ENCODE results near the gene ABCC3. TPM values are rescaled to one million over a fixed set of nuclear protein-coding genes. Genes with fewer than 3 reads are reported as not detected.

ABCC3 gene
- total RNA-seq, 3 donors from 2014 or later = 6.1 to 122 (median 81.0) TPM

GRCh38 chr17:50632637-50633036 is 2.0 kb upstream of the ABCC3 start:
- DNase-seq (ENCODE audit: low spot score in 2 of 2) = no peak
- Histone ChIP-seq H3K9me3 (no peaks in the 10 kb centered on the region), H3K36me3 (no peaks in the 10 kb centered on the region), H3K4me3 (no peak overlapping the region), H3K4me1 (peaks cover 0 to 7% of the 10 kb centered on the region in 2 donors), H3K27me3 (no peaks in the 10 kb centered on the region), H3K27ac (no peak overlapping the region)
- intact Hi-C loops (cut with DNase I; ENCODE audit: low total_unique reads) = loop anchor here (10.0 kb wide), 1 partner anchor 52 kb away; no protein-coding TSS in a partner anchor
- no peak for TF ChIP-seq POLR2AphosphoS5 (IDR thresholded peaks at IDR 0.05)
- TF ChIP-seq POLR2A (IDR thresholded peaks at IDR 0.05) = no peak
- TF ChIP-seq CTCF (IDR thresholded peaks at IDR 0.05) = no peak

DNA sequence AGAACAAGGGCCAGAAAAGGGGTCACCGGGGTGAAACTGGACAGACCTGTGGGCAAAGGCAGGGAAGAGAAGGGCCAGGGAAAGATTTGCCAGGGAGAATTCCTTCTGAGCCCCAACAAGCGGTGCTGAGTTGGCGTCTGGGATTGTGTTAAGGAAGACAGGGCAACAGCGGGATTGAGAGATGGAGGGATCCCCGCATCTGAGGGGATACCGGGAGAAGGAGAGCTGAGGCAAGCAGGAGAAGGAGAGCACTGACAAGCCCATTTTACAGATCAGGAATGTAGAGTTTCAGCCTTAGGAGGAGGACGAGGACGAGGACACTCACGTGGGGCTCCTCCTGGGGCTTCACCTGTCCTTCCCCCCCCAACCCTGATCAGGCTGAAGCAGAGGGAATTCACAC is 998 bp upstream of the ABCC3 start:
- intact Hi-C loops (cut with DNase I; ENCODE audit: low total_unique reads) = loop anchor here (1.0 to 10.0 kb wide), 3 partner anchors 24 to 73 kb away; partner anchors contain the start of gene ANKRD40
- no peaks in the 10 kb centered on the region for H3K9me3 ChIP-seq
- peaks cover 7 to 8% of the 10 kb centered on the region in 2 donors for H3K4me1 ChIP-seq
- H3K27me3 ChIP-seq = no peaks in the 10 kb centered on the region
- H3K4me3 ChIP-seq = no peak overlapping the region
- no peak for TF ChIP-seq POLR2A (IDR thresholded peaks at IDR 0.05)
- H3K27ac ChIP-seq = no peak overlapping the region
- DNase-seq (ENCODE audit: low spot score in 2 of 2) = no peak
- no peaks in the 10 kb centered on the region for H3K36me3 ChIP-seq

DNA sequence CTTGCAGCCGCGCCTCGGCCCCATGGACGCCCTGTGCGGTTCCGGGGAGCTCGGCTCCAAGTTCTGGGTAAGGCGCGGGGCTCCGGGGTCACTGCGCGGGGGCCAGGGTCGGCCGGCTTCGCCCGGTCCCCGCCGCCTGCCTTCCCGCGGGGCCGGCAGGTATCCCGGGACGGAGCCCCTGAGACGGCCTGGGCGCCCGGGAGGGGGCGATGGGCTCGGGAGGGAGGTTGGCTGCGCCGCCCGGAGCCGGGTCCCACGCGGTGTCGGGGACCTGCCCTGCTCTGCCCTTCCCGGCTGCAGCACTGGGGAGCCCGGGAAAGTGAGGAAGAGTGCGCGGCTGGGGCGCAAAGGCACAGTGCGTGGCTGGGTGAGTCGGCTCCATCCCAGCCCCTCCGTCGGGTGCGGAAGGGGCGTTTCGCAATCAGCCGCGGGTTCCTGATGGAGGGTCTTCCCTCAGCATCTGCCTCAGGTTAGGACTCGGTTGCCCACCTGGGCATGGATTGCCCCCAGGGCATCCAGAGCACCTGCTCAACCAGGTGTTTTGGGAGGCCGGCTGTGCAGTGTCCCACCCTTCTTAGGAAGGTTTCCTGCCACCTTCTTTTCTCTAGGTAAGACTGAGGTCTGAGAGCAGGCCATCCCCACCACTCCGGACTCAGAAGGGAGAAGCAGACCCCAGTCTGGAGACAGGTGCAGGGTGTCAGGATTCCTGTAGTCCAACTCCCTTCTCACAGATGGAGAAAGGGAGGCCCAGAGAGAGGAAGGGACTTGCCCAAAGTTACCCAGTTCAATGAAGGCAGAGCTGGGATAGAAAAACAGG is 442 bp downstream of the ABCC3 start:
- Histone ChIP-seq H3K36me3 (no peaks in the 10 kb centered on the region), H3K27ac (peak overlapping the region; percentile 23 to 42), H3K27me3 (no peaks in the 10 kb centered on the region), H3K4me1 (peaks cover 13 to 19% of the 10 kb centered on the region in 2 donors), H3K4me3 (peak overlapping the region; percentile 49 to 81 (median 75)), H3K9me3 (no peaks in the 10 kb centered on the region)
- TF ChIP-seq CTCF (IDR thresholded peaks at IDR 0.05) (no peak), POLR2A (IDR thresholded peaks at IDR 0.05) (no peak), POLR2AphosphoS5 (IDR thresholded peaks at IDR 0.05) (no peak)
- intact Hi-C loops (cut with DNase I; ENCODE audit: low total_unique reads) = loop anchor here (1.0 to 10.0 kb wide), 3 partner anchors 22 to 72 kb away; partner anchors contain the start of gene ANKRD40
- DNase-seq (ENCODE audit: low spot score in 2 of 2) = no peak

DNA sequence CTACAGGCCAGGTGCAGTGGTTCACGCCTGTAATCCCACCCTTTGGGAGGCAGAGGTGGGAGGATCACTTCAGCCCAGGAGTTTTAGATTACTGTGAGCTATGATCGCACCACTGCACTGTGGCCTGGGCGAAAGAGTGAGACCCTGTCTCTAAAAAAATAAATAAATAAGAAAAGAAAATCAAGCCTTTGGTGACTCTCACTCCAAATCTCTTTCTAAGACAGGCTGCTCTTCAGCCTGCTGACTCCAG is 976 bp downstream of the ABCC3 start:
- Histone ChIP-seq H3K4me3 (peak overlapping the region in 2 of 3 donors; percentile 75 to 81), H3K9me3 (no peaks in the 10 kb centered on the region), H3K4me1 (peaks cover 13 to 24% of the 10 kb centered on the region in 2 donors), H3K27me3 (no peaks in the 10 kb centered on the region), H3K36me3 (no peaks in the 10 kb centered on the region), H3K27ac (no peak overlapping the region)
- DNase-seq (ENCODE audit: low spot score in 2 of 2) = no peak
- intact Hi-C loops (cut with DNase I; ENCODE audit: low total_unique reads) = loop anchor here (2.0 to 10.0 kb wide), 2 partner anchors 49 to 71 kb away; partner anchors contain the start of gene ANKRD40
- TF ChIP-seq POLR2A (IDR thresholded peaks at IDR 0.05) (no peak), CTCF (IDR thresholded peaks at IDR 0.05) (no peak), POLR2AphosphoS5 (IDR thresholded peaks at IDR 0.05) (no peak)

DNA sequence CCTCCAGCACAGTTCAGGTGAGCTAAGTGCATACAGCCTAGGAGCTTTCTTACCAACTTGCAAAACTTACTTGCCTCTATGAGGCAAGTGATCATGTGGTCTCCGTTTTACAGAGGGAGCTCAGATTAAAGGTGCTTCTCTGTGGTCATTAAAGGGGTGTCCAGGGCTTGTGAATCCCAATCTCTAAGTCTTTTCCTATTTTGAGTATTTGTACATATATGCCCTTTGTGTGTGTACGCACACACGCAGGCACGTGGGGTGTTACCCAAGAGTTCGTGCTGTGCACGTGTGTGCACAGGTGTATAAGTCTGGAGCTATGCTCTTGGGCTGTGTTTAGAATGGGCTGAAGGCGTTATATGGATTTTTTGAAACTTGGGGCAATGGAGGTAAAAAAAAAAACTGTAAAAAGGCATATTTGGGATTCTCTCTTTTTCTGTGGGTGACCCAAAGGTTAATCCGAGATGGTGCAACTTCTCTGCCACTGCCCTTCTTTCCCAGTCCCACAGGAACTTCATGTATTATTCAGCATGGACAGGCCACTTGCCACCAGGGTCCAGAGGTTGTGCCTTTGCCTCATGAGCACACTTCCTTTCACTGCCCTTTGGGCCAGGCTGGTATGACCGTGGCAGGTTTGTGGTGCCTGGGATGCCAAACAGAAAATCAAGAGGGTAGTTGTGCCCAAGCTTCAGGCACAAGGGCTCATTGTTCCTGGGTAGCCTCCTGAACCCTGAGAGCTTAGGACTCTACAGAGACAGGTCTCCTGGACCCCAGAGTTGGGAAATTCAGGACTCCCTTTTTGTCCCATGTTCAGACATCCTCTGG is 1.5 kb downstream of the ABCC3 start:
- Histone ChIP-seq H3K4me3 (peak overlapping the region in 2 of 3 donors; percentile 75 to 81), H3K27me3 (no peaks in the 10 kb centered on the region), H3K36me3 (no peaks in the 10 kb centered on the region), H3K4me1 (peaks cover 13 to 25% of the 10 kb centered on the region in 2 donors), H3K9me3 (no peaks in the 10 kb centered on the region), H3K27ac (peak overlapping the region; percentile 13 to 26)
- DNase-seq (ENCODE audit: low spot score in 2 of 2) = no peak
- intact Hi-C loops (cut with DNase I; ENCODE audit: low total_unique reads) = loop anchor here (2.0 to 10.0 kb wide), 2 partner anchors 49 to 71 kb away; partner anchors contain the start of gene ANKRD40
- TF ChIP-seq CTCF (IDR thresholded peaks at IDR 0.05) (no peak), POLR2A (IDR thresholded peaks at IDR 0.05) (no peak), POLR2AphosphoS5 (IDR thresholded peaks at IDR 0.05) (no peak)

All from breast epithelium (tissue), 4 donors.